ENCODE measurements around the gene MRPL46. TPM values are rescaled to one million over a fixed set of nuclear protein-coding genes. Genes with fewer than 3 reads are reported as not detected.
"Not testable (repeated sequence)": the region's sequence is repeated elsewhere in the genome, so short reads cannot be mapped to it uniquely, and the experiment has no call there.

The MRPL46 gene
- total RNA-seq, 1 donor from 2014 or later = 12.7 TPM

GRCh38 chr15:88447206-88447605, 20.0 kb downstream of the MRPL46 start:
- no peaks in the 10 kb centered on the region for H3K36me3 Mint-ChIP-seq (ENCODE audit: low read depth)
- H3K27me3 Mint-ChIP-seq (ENCODE audit: low read depth) = peaks cover 41% of the 10 kb centered on the region
- TF ChIP-seq CTCF (IDR thresholded peaks at IDR 0.05) = no peak
- H3K9me3 Mint-ChIP-seq (ENCODE audit: low read depth) = peaks cover 25% of the 10 kb centered on the region
- H3K4me1 Mint-ChIP-seq (ENCODE audit: low read depth) = no peaks in the 10 kb centered on the region
- no peak overlapping the region for H3K27ac Mint-ChIP-seq (ENCODE audit: unreplicated experiment)
- H3K4me3 Mint-ChIP-seq (ENCODE audit: unreplicated experiment) = no peak overlapping the region
- DNase-seq (ENCODE audit: low spot score) = no peak

DNA sequence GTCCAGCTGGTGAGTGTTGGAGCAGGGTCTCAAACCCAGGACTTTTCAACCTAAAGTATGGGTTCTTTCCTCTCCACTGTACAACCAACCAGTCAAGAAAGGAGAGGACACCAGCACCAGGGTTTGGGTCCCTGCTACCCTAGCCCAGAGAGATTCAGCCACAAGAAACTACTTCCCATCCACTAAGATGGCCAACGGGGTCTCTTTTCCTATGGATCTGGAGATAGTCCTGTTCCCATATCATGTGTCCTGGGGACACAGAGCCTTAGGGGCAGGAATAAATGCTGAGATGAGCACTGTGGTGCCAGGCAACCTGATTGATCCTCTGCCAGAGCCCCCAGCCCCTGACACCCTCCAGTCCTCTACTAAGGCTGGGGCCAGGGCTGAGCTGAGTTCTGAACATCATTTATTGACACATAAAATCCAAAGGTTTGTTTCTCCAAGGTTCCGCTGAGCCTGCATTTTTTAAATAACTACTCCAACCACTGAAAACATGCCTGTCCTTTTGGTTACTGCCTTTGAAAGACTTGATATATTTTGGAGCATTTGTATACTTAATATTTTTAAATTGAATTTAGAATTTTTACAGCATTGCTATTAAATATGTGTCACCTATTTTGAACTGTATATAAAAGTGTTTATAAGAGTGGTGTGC, 26.0 kb downstream of the MRPL46 start:
- peaks cover 25% of the 10 kb centered on the region for H3K9me3 Mint-ChIP-seq (ENCODE audit: low read depth)
- H3K36me3 Mint-ChIP-seq (ENCODE audit: low read depth) = no peaks in the 10 kb centered on the region
- peaks cover 32% of the 10 kb centered on the region for H3K27me3 Mint-ChIP-seq (ENCODE audit: low read depth)
- H3K4me1 Mint-ChIP-seq (ENCODE audit: low read depth) = no peaks in the 10 kb centered on the region
- H3K4me3 Mint-ChIP-seq (ENCODE audit: unreplicated experiment) = no peak overlapping the region
- no peak overlapping the region for H3K27ac Mint-ChIP-seq (ENCODE audit: unreplicated experiment)
- TF ChIP-seq CTCF (IDR thresholded peaks at IDR 0.05) = no peak
- DNase-seq (ENCODE audit: low spot score) = no peak

DNA sequence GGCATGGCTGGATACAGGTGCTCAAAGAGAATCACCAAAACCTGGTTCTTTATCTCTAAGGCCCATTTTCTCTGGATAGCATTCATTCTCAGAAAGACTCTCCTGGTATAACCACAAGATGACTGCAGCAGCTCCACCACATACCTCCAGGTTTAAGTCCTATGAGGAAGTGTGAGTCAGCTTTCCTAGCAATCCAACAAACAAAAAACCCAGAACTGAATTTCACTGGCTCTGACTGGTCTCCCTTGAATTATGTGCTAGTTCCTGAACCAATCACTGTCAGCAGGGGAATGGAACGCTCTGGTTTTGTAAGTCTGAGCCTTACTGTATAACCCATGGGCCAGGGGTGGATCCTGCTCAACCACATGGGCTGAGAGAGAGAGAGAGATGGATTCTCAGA, 27.2 kb downstream of the MRPL46 start:
- H3K27me3 Mint-ChIP-seq (ENCODE audit: low read depth) = peaks cover 32% of the 10 kb centered on the region
- peak overlapping the region; percentile 55 for H3K27ac Mint-ChIP-seq (ENCODE audit: unreplicated experiment)
- no peaks in the 10 kb centered on the region for H3K36me3 Mint-ChIP-seq (ENCODE audit: low read depth)
- H3K4me1 Mint-ChIP-seq (ENCODE audit: low read depth) = no peaks in the 10 kb centered on the region
- no peak for TF ChIP-seq CTCF (IDR thresholded peaks at IDR 0.05)
- no peak overlapping the region for H3K4me3 Mint-ChIP-seq (ENCODE audit: unreplicated experiment)
- peaks cover 20% of the 10 kb centered on the region for H3K9me3 Mint-ChIP-seq (ENCODE audit: low read depth)
- DNase-seq (ENCODE audit: low spot score) = no peak

- no peak overlapping the region for H3K4me3 Mint-ChIP-seq (ENCODE audit: unreplicated experiment)
- peaks cover 4% of the 10 kb centered on the region for H3K9me3 Mint-ChIP-seq (ENCODE audit: low read depth)
- DNase-seq (ENCODE audit: low spot score) = no peak
- TF ChIP-seq CTCF (IDR thresholded peaks at IDR 0.05) = no peak
- H3K27ac Mint-ChIP-seq (ENCODE audit: unreplicated experiment) = no peak overlapping the region
- H3K4me1 Mint-ChIP-seq (ENCODE audit: low read depth) = no peaks in the 10 kb centered on the region
- H3K27me3 Mint-ChIP-seq (ENCODE audit: low read depth) = peaks cover 31% of the 10 kb centered on the region
- H3K36me3 Mint-ChIP-seq (ENCODE audit: low read depth) = no peaks in the 10 kb centered on the region
These were observed 29.0 kb downstream of the MRPL46 start for GRCh38 chr15:88438181-88438580.

DNA sequence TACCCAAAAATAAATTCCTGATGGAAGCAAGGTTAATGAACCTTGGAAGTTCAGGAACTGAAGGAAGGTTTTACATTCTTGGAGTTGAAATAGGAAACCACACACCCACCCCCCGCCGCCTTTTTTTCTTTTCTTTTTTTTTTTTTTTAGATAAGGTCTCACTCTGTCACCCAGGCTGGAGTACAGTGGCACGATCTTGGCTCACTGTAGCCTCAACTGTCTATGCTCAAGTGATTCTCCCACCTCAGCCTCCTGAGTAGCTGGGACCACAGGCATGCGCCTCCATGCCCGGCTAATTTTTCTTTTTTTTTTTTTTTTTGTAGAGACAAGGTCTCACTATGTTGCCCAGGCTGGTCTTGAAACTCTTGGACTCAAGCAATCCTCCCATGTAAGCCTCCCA, 33.1 kb downstream of the MRPL46 start:
- peaks cover 33% of the 10 kb centered on the region for H3K27me3 Mint-ChIP-seq (ENCODE audit: low read depth)
- DNase-seq (ENCODE audit: low spot score); H3K4me1 Mint-ChIP-seq (ENCODE audit: low read depth): not testable (repeated sequence)

GRCh38 chr15:88433046-88433685, 34.0 kb downstream of the MRPL46 start:
- TF ChIP-seq CTCF (IDR thresholded peaks at IDR 0.05) = no peak
- Mint-ChIP-seq H3K4me1 (ENCODE audit: low read depth) (no peaks in the 10 kb centered on the region), H3K27me3 (ENCODE audit: low read depth) (peaks cover 35% of the 10 kb centered on the region), H3K4me3 (ENCODE audit: unreplicated experiment) (no peak overlapping the region), H3K27ac (ENCODE audit: unreplicated experiment) (no peak overlapping the region), H3K36me3 (ENCODE audit: low read depth) (no peaks in the 10 kb centered on the region), H3K9me3 (ENCODE audit: low read depth) (no peaks in the 10 kb centered on the region)
- no peak for DNase-seq (ENCODE audit: low spot score)

More for the DNA sequence above, 33.1 kb downstream of the MRPL46 start:
- H3K4me3 Mint-ChIP-seq (ENCODE audit: unreplicated experiment); H3K36me3 Mint-ChIP-seq (ENCODE audit: low read depth); H3K9me3 Mint-ChIP-seq (ENCODE audit: low read depth); H3K27ac Mint-ChIP-seq (ENCODE audit: unreplicated experiment): not testable (repeated sequence)

Data from chondrocyte (in vitro differentiated cells).